Anterior cingulate cortex (tissue), 58 donors: ENCODE measurements around the gene CALR.
A peak's percentile ranks its signal among the peaks of the same experiment; 100 is the strongest.

Experiments used
- DNase-seq, 58 donors: peaks; one replicate each; lab custom pipeline; 2025; lab: John Stamatoyannopoulos, UW

CALR gene

DNA sequence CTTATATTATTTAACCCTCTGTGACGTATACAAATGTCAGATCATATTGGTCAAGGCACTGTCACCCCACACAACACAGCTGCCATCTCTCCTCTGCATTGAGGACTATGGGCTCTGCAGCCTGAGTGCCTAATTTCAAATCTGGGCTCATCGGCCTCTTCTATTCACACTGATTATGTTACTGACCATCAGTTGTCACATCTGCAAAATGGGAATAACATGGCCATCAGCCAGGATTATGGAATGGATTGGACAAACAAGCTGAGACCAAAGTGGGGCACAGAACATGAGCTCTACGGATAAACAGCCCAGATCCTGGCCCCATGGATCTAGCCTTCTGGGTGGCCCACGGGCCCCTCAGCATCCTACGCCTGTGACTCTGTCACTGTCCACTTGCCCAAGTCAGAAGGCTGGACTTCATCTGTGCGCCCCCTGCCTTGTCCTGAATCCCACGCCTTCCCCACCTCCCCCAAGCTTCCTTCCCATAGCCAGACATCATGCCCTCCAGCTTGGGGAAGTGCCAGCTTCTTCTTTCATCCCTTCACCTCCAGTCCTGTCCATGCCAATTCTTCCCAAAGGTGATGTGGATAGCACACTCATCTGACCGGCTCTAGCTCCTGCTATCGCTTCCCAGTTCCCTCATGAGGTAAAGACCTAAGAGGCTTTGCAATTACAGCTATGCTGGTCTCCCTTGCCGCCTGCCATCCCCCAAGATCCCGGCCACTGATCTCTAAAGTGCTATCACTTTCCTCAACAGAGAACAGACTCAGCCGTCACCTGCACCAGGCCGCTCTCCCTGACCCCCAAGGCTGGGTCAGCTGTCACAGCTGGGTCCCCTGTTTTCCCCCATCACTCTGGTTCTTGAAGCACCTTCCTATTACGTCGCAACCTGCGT, 5.8 kb upstream of the CALR start:
- peak in 1 of 58 donors; percentile 8 for DNase-seq

DNA sequence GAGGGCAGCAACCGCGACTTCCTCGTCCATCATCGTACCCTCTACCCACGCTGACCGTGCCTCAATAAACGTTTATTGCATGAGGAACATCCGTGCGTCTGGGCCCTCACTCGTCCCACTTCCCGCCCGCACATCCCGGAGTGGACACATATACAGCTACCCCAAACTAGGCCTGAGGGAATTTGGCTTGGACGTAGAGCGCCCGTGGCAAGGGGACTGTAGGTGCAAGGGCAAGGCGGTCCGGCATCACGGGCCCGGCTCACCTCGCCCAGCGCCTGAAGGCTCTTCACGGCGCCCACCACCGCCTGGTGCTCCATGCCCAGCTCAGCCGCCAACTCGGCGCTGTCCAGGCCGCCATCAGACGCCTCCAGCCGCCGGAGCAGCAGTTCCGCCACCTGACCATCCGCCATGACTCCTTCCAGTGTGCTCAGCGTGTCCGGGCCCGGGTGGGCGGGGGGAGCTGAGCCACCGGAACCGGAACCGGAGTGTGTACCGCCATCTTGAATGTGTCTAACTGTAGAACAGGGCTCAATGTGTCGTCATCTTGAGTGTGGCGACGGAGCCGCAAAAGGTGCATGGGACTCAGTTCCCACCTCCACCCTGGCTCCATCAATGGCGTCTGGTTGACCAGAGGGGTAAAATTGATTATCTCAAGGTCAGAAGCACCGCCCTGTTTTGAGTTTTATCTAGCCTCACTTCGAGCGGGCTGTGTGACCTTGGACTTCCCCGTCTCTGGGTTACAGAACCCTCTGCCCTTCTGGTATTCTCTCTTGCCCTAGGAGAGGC, 4.9 kb upstream of the CALR start, which contains the start of gene FARSA:
Gene FARSA (minus strand): TSS at position 425 of the 786 bp plus-strand sequence. CDS start 15 bp downstream, at position 410.
- DNase-seq: peak; percentile 65 to 97 (median 92)

DNA sequence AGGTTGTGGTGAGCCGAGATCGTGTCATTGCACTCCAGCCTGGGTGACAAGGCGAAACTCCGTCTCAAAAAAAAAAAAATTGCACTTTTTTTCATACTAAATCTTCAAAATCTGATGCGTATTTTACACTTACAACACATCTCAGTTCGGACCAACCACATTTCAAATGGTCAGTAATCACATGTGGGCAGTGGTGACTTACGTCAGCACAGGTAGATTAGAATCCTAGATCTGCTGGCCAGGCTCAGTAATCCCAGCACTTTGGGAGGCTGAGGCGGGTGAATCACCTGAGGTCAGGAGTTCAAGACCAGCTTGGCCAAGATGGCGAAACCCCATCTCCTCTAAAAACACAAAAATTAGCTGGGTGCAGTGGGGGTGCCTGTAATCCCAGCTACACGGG, 3.3 kb upstream of the CALR start:
- DNase-seq: no peak

- DNase-seq: no peak
These were observed 1.8 kb upstream of the CALR start for GRCh38 chr19:12936582-12936981.

- peak in 6 of 58 donors; percentile 23 to 41 (median 30) for DNase-seq
These were observed 1.1 kb upstream of the CALR start for GRCh38 chr19:12937093-12937926.

- DNase-seq: peak in 4 of 58 donors; percentile 17 to 43 (median 32)
These were observed 581 bp downstream of the CALR start for GRCh38 chr19:12938779-12939601.

GRCh38 chr19:12939975-12940423, 1.6 kb downstream of the CALR start:
- no peak for DNase-seq

GRCh38 chr19:12940897-12941296, 2.5 kb downstream of the CALR start:
- DNase-seq: no peak

GRCh38 chr19:12943437-12944044, 5.1 kb downstream of the CALR start:
- DNase-seq: no peak

DNA sequence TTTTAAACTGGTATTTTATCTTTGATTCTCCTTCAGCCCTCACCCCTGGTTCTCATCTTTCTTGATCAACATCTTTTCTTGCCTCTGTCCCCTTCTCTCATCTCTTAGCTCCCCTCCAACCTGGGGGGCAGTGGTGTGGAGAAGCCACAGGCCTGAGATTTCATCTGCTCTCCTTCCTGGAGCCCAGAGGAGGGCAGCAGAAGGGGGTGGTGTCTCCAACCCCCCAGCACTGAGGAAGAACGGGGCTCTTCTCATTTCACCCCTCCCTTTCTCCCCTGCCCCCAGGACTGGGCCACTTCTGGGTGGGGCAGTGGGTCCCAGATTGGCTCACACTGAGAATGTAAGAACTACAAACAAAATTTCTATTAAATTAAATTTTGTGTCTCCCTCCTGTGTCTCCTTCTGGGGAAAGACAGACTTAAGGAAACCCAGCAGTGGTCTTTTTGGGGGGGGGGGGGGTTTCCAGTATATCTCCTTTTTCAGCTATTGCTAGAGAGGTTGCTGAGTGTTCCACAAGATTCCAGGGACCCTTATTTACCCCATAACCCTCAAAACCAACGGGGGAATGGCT, 5.8 kb downstream of the CALR start:
- DNase-seq: no peak

DNA sequence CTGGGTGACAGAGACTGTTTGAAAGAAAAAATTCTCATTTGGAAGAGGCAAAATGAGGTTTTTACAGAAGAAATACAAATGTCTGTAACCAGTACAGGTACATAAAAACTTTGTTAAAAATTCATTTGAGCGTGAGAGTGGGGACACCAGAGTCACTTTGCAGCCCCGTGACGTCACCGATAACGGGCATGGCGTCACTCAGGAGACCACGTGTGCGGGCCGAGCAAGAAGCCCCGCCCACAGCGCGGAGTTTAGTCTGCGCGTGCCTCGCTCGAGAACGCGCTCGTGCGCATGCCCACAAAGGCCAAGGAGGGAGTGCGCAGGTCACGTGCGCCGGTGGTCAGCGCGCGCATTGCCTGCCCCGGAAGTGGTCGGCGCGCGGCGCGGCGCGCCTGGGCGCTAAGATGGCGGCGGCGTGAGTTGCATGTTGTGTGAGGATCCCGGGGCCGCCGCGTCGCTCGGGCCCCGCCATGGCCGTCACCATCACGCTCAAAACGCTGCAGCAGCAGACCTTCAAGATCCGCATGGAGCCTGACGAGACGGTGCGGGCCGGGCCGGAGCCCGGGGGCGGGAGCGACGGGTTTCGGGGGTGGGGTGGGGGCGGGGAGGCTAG, 7.2 kb downstream of the CALR start, which contains the start of gene RAD23A:
Gene RAD23A (plus strand): TSS at position 384 of the 613 bp plus-strand sequence. CDS start 87 bp downstream, at position 471.
- DNase-seq: peak; percentile 38 to 93 (median 87)

- peak in 12 of 58 donors; percentile 27 to 79 (median 46) for DNase-seq
These were observed 7.8 kb downstream of the CALR start for GRCh38 chr19:12946092-12946721.

- DNase-seq: no peak
These were observed 8.5 kb downstream of the CALR start for GRCh38 chr19:12946731-12947496.

DNA sequence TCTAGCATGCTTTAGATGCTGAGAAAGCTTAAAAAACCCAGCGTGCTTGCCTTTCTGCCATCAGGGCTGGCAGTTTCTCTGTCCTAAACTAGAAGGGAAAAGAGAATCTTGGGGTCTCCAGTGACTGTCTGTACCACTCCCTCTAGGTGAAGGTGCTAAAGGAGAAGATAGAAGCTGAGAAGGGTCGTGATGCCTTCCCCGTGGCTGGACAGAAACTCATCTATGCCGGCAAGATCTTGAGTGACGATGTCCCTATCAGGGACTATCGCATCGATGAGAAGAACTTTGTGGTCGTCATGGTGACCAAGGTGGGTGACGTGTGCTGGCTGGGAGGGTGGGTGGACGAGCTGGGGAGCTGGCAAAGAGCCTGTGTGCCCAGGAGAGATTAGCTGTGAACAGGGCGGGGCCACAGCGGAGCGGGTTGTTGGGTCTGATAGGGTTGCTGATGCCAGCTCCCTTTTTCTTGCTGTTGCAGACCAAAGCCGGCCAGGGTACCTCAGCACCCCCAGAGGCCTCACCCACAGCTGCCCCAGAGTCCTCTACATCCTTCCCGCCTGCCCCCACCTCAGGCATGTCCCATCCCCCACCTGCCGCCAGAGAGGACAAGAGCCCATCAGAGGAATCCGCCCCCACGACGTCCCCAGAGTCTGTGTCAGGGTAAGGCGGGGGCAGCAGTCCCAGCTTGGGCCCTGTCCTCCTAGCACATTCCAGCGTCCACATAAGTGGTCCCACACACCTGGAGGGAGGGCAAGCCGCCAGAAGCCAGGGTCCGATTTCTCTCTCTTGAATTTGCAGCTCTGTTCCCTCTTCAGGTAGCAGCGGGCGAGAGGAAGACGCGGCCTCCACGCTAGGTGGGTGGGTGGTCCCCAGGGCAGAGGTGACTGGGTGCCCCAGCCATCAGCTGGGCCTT, 9.5 kb downstream of the CALR start:
- peak in 2 of 58 donors; percentile 9 for DNase-seq

DNA sequence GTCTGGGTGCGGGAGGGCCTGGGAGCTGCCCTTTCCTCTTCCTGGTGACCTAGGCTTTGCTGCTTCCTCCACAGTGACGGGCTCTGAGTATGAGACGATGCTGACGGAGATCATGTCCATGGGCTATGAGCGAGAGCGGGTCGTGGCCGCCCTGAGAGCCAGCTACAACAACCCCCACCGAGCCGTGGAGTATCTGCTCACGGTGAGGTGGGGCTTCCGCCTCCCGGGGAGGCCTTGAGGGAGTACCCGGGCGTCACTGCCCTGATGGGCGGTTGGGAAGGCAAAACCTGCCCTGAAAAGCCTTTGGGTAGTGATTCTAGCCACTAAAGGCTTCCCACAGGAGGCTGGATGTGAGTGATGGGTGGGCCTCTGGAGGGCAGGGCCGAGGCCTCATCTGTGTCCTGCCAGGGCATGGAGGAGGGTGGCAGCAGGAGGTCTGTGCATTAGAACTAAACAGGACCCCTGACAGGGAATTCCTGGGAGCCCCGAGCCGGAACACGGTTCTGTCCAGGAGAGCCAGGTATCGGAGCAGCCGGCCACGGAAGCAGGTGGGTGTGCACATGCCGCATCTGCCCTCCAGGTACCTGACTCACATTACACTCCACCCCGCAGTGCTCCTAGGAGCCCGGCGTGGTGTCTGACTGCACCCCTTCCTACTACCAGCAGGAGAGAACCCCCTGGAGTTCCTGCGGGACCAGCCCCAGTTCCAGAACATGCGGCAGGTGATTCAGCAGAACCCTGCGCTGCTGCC, 10.4 kb downstream of the CALR start:
- no peak for DNase-seq
